HG02798 (cell line): ENCODE data around the gene IDI2.
"Not testable (repeated sequence)": the region's sequence is repeated elsewhere in the genome, so short reads cannot be mapped to it uniquely, and the experiment has no call there.

Experiments used
- ATAC-seq: cut with Tn5 transposase; IDR thresholded peaks from one replicate; pipeline ENCODE4 v1.9.1; 2021; ENCODE audit warnings: mild to moderate bottlenecking; ENCODE audit not compliant: unreplicated experiment, poor library complexity

Gene IDI2

GRCh38 chr10:1010703-1011102 lies 15.0 kb downstream of the IDI2 start:
- ATAC-seq: no peak

GRCh38 chr10:1009947-1010346 lies 15.7 kb downstream of the IDI2 start:
- ATAC-seq: not testable (repeated sequence)

- no peak for ATAC-seq
Observed at GRCh38 chr10:1009071-1009494, 16.6 kb downstream of the IDI2 start.

- no peak for ATAC-seq
Observed at GRCh38 chr10:1007583-1007982, 18.1 kb downstream of the IDI2 start.

GRCh38 chr10:1006573-1006972 lies 19.1 kb downstream of the IDI2 start:
- ATAC-seq: no peak

DNA sequence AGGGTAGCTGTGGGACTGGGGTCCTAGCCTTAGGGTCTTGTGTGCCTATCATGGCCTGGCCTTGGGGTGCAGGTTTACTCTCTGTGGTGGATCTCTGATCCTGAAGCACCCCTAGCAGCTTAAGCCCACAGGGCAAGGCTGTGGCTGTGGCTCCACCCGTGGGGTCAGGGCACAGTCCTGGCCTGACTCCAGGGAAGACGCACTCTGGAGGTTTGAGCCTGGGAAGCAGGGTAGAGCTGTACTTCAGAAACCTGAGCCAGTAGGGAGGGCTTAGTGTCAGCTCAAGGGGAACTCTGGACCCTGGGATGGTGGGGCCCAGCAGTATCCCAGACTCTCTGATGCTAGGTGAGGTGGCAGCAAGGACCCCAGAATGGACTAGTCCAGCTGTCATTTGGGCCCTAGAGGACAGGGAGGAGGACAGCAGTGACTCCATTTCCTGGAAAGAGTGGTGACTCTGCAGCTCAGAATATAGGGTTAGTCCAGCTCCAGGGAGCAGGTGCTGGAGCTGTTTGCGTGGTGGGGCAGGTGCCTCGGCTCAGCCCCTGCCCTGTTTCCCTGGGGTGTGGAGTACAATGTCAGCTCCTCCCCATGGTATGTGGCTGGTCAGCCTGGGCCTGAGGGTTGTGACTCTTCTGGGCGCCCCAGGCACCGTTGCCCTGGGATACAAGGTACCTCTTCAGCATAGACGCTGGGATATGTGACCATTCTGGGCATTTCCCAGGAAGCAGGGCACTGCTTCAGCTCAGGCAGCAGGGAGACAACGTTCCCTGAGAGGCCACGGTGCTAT lies 21.6 kb downstream of the IDI2 start:
- ATAC-seq: no peak

- ATAC-seq: no peak
Observed at GRCh38 chr10:1002425-1003006, 23.1 kb downstream of the IDI2 start.

- no peak for ATAC-seq
Observed at GRCh38 chr10:997266-998022, 28.2 kb downstream of the IDI2 start.

DNA sequence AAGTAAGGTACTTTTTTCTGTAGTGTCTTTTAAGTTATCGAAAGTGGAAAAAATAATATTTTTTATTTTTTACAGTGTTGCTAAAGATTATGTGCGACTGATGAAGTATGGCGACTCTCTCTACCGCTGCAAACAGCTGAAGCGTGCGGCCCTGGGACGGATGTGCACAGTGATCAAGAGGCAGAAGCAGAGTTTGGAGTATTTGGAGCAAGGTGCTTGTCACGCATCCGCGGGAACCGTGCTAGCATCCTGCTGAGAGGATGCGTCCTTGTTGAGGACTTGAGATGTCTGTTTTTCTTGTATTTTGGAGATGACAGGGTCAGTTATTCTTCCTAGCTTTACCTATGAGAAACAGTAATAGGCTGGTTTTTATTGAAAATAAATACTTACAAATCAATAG lies 29.6 kb downstream of the IDI2 start:
- ATAC-seq: no peak

- ATAC-seq: no peak
Observed at GRCh38 chr10:995559-995926, 30.1 kb downstream of the IDI2 start.

- no peak for ATAC-seq
Observed at GRCh38 chr10:994836-995558, 30.7 kb downstream of the IDI2 start.

GRCh38 chr10:992871-993270 lies 32.8 kb downstream of the IDI2 start:
- ATAC-seq: no peak

GRCh38 chr10:992467-992866 lies 33.2 kb downstream of the IDI2 start:
- ATAC-seq: no peak

- ATAC-seq: no peak
Observed at GRCh38 chr10:990808-991207, 34.9 kb downstream of the IDI2 start.

GRCh38 chr10:988667-989545 lies 36.8 kb downstream of the IDI2 start:
- no peak for ATAC-seq

GRCh38 chr10:987870-988666 lies 37.6 kb downstream of the IDI2 start, which contains the start of gene GTPBP4:
GTPBP4 (plus strand) TSS chr10:988434; CDS start chr10:988480, 46 bp downstream.
- peak; percentile 98 for ATAC-seq

DNA sequence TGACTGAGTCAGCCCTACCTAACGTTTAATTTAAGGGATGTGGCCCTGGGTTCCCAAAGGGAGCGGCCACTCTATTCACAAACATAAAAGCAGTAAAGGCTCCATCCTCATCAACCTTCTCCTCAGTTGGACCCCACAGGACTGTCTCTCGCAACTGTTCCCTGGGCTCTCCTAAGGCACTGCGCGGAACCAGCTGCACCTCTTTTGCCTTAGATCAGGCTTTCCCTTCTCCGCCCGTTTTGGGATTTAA lies 38.1 kb downstream of the IDI2 start:
- no peak for ATAC-seq

DNA sequence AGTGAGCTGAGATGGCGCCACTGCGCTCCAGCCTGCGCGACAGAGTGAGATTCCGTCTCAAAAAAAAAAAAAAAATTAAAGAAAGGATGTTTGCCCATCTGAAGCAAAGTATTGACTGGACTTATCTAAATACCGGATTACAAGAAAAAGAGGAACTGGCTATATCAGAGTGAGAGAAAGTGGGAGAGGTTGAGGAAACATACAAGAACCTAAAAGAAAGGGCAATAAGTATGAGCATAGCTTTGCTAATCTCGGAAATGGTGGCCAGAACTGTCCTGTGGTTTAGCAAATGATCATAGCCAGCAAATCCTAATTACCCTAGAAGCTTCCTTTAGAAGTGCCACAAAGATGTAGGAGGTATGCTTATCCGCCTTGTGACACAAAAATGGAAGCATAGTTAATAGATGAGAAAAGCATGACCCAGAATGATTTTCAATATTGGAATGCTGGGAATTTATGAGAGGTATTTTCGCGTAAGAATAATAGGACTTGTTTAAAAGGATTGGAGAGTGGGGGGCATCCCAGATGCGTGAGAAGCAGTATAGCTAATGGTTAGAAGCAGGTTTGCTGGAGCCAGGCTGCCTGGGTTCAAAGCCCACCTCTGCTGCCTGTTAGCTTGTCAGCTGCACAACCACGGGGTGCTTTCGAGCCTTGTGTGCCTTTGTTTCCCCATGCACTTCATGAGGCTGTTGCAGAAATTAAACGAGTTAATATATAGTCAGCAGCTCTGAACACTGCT lies 38.6 kb downstream of the IDI2 start:
- ATAC-seq: no peak
